Adrenal gland (tissue), 5 donors: Measurements from ENCODE around the gene ANTXR1.

Experiments
- CTCF ChIP-seq, 6 experiments: fragments of 450-650 bp in 4 of 6; fragments of 200-600 bp in 2 of 6; sonication (generic) in 1 of 6; IDR thresholded peaks; 1 replicate in 5 of 6; 2 replicates in 1 of 6; pipeline versions ENCODE4 v1.5.1 to v1.8.0; 2016 to 2021; ENCODE audit warnings: antibody characterized with exemption in 6 of 6, mild to moderate bottlenecking in 2 of 6, moderate library complexity in 1 of 6
- POLR2A ChIP-seq, 2 donors: fragments of 450-650 bp; IDR thresholded peaks; one replicate each; pipeline ENCODE4 v1.6.1; 2017; ENCODE audit warnings: antibody characterized with exemption in 2 of 2, mild to moderate bottlenecking in 2 of 2, moderate library complexity in 1 of 2
- donor health status: DM: no; HTN: no; CAD: no.

- TF ChIP-seq CTCF (IDR thresholded peaks at IDR 0.05) (no peak), POLR2A (IDR thresholded peaks at IDR 0.05) (no peak)
These were observed 130.9 kb downstream of the ANTXR1 start for GRCh38 chr2:69143748-69144360.
